Adipocyte (in vitro differentiated cells): ENCODE measurements around the gene NCOR2.
"Not testable (repeated sequence)": the region's sequence is repeated elsewhere in the genome, so short reads cannot be mapped to it uniquely, and the experiment has no call there.

Source experiments
- DNase-seq: peaks from one replicate; pipeline ENCODE4 v3.0.0-alpha.2; 2015; ENCODE audit warnings: low read depth
- H3K27me3 ChIP-seq: replicated peaks from 2 replicates; pipeline ENCODE4 v1.7.0; 2013; ENCODE audit warnings: mild to moderate bottlenecking, low read length, moderate library complexity; ENCODE audit not compliant: control insufficient read depth, insufficient read depth
- H3K36me3 ChIP-seq: 2 replicates; pipeline ENCODE4 v1.7.0; 2013; ENCODE audit warnings: low read length, mild to moderate bottlenecking, moderate library complexity; ENCODE audit not compliant: control insufficient read depth, insufficient read depth, severe bottlenecking
- H3K4me1 ChIP-seq: 2 replicates; pipeline ENCODE4 v1.7.0; 2013; ENCODE audit warnings: mild to moderate bottlenecking, low read length, moderate library complexity; ENCODE audit not compliant: control insufficient read depth, insufficient read depth
- H3K4me3 ChIP-seq: 2 replicates; pipeline ENCODE4 v1.7.0; 2013; ENCODE audit warnings: mild to moderate bottlenecking, low read length, moderate library complexity
- H3K9ac ChIP-seq: 2 replicates; pipeline ENCODE4 v1.7.0; 2013; ENCODE audit warnings: mild to moderate bottlenecking, low read length, moderate library complexity
- H3K9me3 ChIP-seq: 2 replicates; pipeline ENCODE4 v1.7.0; 2013; ENCODE audit warnings: mild to moderate bottlenecking, low read length, moderate library complexity; ENCODE audit not compliant: control insufficient read depth

Gene NCOR2

GRCh38 chr12:124595444-124595843 lies 28.0 kb upstream of the NCOR2 start:
- DNase-seq, result no peak
- Histone ChIP-seq H3K9me3 (peaks cover 3% of the 10 kb centered on the region), H3K9ac (no peak overlapping the region), H3K4me3 (no peak overlapping the region), H3K4me1 (peaks cover 8% of the 10 kb centered on the region), H3K36me3 (no peaks in the 10 kb centered on the region), H3K27me3 (no peaks in the 10 kb centered on the region)

GRCh38 chr12:124594851-124595250 lies 27.4 kb upstream of the NCOR2 start:
- peaks cover 7% of the 10 kb centered on the region for H3K9me3 ChIP-seq
- H3K36me3 ChIP-seq, result no peaks in the 10 kb centered on the region
- H3K9ac ChIP-seq, result no peak overlapping the region
- no peak for DNase-seq
- no peaks in the 10 kb centered on the region for H3K27me3 ChIP-seq
- no peak overlapping the region for H3K4me3 ChIP-seq
- peaks cover 8% of the 10 kb centered on the region for H3K4me1 ChIP-seq

GRCh38 chr12:124593851-124594401 lies 26.5 kb upstream of the NCOR2 start:
- Histone ChIP-seq H3K9me3 (peaks cover 7% of the 10 kb centered on the region), H3K27me3 (no peaks in the 10 kb centered on the region), H3K4me1 (peaks cover 13% of the 10 kb centered on the region), H3K9ac (no peak overlapping the region), H3K36me3 (no peaks in the 10 kb centered on the region), H3K4me3 (no peak overlapping the region)
- no peak for DNase-seq

- Histone ChIP-seq H3K9me3 (peaks cover 7% of the 10 kb centered on the region), H3K4me1 (peaks cover 19% of the 10 kb centered on the region), H3K27me3 (no peaks in the 10 kb centered on the region), H3K4me3 (no peak overlapping the region), H3K9ac (no peak overlapping the region), H3K36me3 (no peaks in the 10 kb centered on the region)
- no peak for DNase-seq
Observed at GRCh38 chr12:124593176-124593575, 25.8 kb upstream of the NCOR2 start.

GRCh38 chr12:124592481-124593160 lies 25.2 kb upstream of the NCOR2 start:
- no peak overlapping the region for H3K9ac ChIP-seq
- H3K4me3 ChIP-seq, result no peak overlapping the region
- no peak for DNase-seq
- H3K27me3 ChIP-seq, result no peaks in the 10 kb centered on the region
- no peaks in the 10 kb centered on the region for H3K36me3 ChIP-seq
- H3K4me1 ChIP-seq, result peaks cover 19% of the 10 kb centered on the region
- peaks cover 7% of the 10 kb centered on the region for H3K9me3 ChIP-seq

GRCh38 chr12:124592050-124592449 lies 24.6 kb upstream of the NCOR2 start:
- H3K36me3 ChIP-seq, result no peaks in the 10 kb centered on the region
- H3K4me1 ChIP-seq, result peaks cover 19% of the 10 kb centered on the region
- H3K4me3 ChIP-seq, result no peak overlapping the region
- DNase-seq, result no peak
- no peak overlapping the region for H3K9ac ChIP-seq
- H3K27me3 ChIP-seq, result no peaks in the 10 kb centered on the region
- H3K9me3 ChIP-seq, result peaks cover 7% of the 10 kb centered on the region

GRCh38 chr12:124590447-124590846 lies 23.0 kb upstream of the NCOR2 start:
- Histone ChIP-seq H3K4me3 (no peak overlapping the region), H3K9ac (no peak overlapping the region), H3K4me1 (peaks cover 19% of the 10 kb centered on the region), H3K9me3 (peaks cover 7% of the 10 kb centered on the region), H3K36me3 (no peaks in the 10 kb centered on the region), H3K27me3 (no peaks in the 10 kb centered on the region)
- no peak for DNase-seq

- peak; percentile 80 for DNase-seq
- Histone ChIP-seq H3K27me3 (no peaks in the 10 kb centered on the region), H3K36me3 (no peaks in the 10 kb centered on the region), H3K9ac (no peak overlapping the region), H3K9me3 (peaks cover 7% of the 10 kb centered on the region), H3K4me3 (no peak overlapping the region), H3K4me1 (peaks cover 19% of the 10 kb centered on the region)
Observed at GRCh38 chr12:124588751-124589267, 21.4 kb upstream of the NCOR2 start.

- Histone ChIP-seq H3K9ac (no peak overlapping the region), H3K36me3 (no peaks in the 10 kb centered on the region), H3K9me3 (peaks cover 7% of the 10 kb centered on the region), H3K4me1 (peaks cover 19% of the 10 kb centered on the region), H3K4me3 (no peak overlapping the region), H3K27me3 (no peaks in the 10 kb centered on the region)
- no peak for DNase-seq
Observed at GRCh38 chr12:124588018-124588634, 20.7 kb upstream of the NCOR2 start.

- Histone ChIP-seq H3K36me3 (no peaks in the 10 kb centered on the region), H3K4me1 (peaks cover 12% of the 10 kb centered on the region), H3K9me3 (peaks cover 7% of the 10 kb centered on the region), H3K9ac (no peak overlapping the region), H3K27me3 (no peaks in the 10 kb centered on the region), H3K4me3 (no peak overlapping the region)
- no peak for DNase-seq
Observed at GRCh38 chr12:124586756-124587155, 19.3 kb upstream of the NCOR2 start.

GRCh38 chr12:124584494-124584893 lies 17.1 kb upstream of the NCOR2 start:
- H3K36me3 ChIP-seq, result not testable (repeated sequence)
- H3K9me3 ChIP-seq, result peaks cover 11% of the 10 kb centered on the region
- H3K4me1 ChIP-seq, result peaks cover 11% of the 10 kb centered on the region

More at GRCh38 chr12:124584494-124584893, 17.1 kb upstream of the NCOR2 start:
- DNase-seq, H3K4me3 ChIP-seq, H3K9ac ChIP-seq, H3K27me3 ChIP-seq: not testable (repeated sequence)
